HG03558 (cell line): ENCODE results near the gene GLIS2.

ENCODE experiments used
- ATAC-seq: cut with Tn5 transposase; IDR thresholded peaks from one replicate; pipeline ENCODE4 v1.9.1; 2021; ENCODE audit warnings: moderate number of reproducible peaks; ENCODE audit not compliant: unreplicated experiment; ENCODE audit errors: extremely low read depth

Gene GLIS2

DNA sequence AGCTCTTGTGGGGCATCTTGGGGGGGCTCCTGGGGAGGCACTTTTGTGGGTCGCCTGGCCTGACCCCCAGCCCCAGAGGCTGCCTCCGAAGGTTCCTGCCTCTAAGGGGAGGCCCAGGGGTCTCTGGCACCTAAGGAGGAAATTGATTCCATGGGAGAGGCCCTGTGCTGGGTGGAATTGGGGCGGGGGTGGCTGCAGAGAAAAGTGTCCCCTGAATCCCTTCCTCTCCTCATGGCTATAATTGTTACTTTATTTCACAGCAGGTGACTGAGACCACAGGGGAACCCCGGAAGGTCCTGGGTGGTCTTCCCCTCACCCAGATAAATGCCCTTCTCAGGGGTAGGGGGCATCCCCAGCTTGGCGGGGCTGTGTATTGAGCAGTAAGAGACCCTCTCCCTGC, 3.1 kb downstream of the GLIS2 start:
- no peak for ATAC-seq

GRCh38 chr16:4319454-4320421, 3.9 kb downstream of the GLIS2 start:
- ATAC-seq = no peak

- ATAC-seq = no peak
Observed at GRCh38 chr16:4320571-4321137, 4.8 kb downstream of the GLIS2 start.

- ATAC-seq = no peak
Observed at GRCh38 chr16:4321286-4322120, 5.6 kb downstream of the GLIS2 start.

GRCh38 chr16:4322121-4323052, 6.5 kb downstream of the GLIS2 start:
- no peak for ATAC-seq

GRCh38 chr16:4323071-4323844, 7.4 kb downstream of the GLIS2 start:
- ATAC-seq = no peak

- ATAC-seq = no peak
Observed at GRCh38 chr16:4323845-4324488, 8.1 kb downstream of the GLIS2 start.

GRCh38 chr16:4324492-4325252, 8.8 kb downstream of the GLIS2 start:
- no peak for ATAC-seq

DNA sequence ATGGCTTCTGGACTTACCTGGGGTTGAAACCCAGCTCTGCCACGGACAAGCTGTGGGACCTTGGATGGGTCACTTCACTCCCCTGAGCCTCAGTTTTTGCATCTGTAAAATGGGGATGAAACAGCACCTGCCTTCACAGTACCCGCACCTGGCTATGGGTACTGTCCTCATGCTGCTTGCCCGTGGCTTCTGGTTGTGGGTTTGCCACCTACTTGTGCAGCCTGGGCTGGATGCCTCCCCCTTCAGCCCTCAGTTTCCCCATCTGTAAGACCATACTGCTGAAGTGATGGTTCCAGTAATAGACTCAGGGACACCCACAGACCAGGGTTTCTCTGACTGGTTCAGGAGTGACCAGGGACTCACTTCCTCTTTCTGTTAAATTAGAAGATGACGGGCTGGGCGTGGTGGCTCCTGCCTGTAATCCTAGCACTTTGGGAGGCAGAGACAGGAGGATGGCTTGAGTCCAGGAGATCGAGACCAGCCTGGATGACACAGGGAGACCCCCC, 9.4 kb downstream of the GLIS2 start:
- no peak for ATAC-seq

GRCh38 chr16:4327386-4328045, 11.6 kb downstream of the GLIS2 start:
- ATAC-seq = no peak

GRCh38 chr16:4328046-4328781, 12.3 kb downstream of the GLIS2 start:
- ATAC-seq = no peak

DNA sequence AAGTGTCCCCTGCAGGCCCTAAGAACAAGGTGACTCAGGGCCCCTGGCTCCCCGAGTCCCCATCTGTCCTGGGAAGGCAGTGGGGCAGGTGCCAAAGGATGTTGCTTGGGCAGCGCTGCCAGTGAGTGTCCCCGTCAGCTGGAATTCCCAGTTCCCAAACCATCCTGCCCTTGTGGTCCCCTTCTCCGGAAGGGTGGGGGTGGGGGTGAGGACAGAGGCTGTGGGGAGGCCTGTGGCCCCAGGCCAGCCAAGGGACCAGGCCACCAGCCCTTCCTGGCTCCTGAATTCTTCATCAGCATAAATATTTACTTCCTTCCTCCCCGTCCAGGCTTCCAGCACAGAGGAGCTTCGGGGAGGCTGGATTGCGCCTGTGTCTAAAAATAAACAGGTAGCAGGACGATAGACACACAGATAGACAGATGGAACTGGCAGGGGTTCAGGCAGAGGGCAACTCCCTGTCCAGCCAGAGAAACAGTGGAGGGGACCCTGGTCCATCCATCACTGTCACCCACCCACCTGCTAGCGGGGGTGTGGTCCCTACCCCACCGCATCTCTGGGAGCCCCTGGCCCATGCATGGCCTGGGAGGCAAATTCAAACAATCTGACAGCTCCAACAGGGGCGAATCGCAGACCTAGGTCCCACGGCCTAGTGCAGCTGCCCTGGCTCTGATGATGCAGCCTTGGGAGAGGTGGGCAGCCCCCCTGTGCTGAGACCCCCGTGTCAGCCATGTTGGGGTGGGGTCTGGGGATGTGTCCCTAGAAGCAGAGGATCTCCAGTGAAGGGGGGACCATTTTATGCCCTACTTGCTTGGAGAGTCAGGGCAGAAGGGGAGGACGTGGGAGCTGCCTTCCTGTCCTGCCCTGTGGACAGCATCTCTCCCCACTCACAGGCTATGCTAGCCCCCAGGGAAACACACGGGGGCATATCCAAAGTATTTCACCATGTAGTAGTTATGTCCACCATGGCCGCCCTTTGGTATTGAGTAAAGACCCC, 13.2 kb downstream of the GLIS2 start:
- ATAC-seq = no peak

DNA sequence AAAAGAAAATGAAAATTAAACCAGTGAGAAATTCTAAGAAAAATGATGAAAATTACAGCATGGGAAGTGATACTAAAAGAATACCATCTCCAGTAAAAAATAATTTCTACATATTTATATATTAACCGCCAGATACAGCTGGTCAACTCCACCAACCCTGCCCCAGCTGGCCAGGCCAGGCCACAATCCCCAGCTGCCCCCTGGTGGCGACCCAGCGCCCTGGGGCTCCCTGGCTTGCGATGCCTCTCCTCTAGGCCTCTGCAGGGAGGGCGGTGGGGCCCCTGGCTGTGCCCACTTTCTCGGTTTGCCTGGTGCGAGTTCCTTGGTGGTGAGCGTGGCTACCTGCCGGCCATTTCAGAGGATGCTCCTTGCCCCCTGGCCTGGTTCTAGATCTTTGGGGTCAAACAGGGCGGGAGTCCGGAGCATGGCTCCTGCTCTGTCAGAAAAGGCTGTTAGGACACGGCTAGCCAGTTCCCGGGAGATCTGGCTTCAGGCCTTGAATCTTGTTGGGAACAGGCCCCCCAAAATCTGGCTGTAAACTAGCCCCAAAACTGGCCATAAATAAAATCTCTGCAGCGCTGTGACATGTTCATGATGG, 14.5 kb downstream of the GLIS2 start:
- no peak for ATAC-seq

DNA sequence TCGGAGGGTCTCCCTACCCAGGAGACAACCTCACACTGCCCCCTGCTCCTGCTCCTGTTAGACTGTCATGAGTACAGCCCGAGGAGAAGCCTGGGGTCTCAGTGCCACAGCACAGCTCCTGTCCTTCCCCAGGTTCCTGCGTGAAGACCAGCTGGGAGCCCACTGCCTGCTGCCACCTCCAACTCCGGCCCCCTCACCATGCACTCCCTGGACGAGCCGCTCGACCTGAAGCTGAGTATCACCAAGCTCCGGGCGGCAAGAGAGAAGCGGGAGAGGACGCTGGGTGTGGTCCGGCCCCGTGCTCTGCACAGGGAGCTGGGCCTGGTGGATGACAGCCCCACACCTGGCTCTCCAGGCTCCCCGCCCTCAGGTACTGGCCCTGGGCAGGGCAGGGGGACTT, 16.2 kb downstream of the GLIS2 start:
- no peak for ATAC-seq
